SIG-M5 treated with dmso at 0.1 percent for 504 hours (cell line): Measurements from ENCODE around the gene CLDN14.

ENCODE experiments used
- DNase-seq: peaks from one replicate; lab custom pipeline; 2025; ENCODE audit not compliant: unreplicated experiment; lab: John Stamatoyannopoulos, UW

The CLDN14 gene

DNA sequence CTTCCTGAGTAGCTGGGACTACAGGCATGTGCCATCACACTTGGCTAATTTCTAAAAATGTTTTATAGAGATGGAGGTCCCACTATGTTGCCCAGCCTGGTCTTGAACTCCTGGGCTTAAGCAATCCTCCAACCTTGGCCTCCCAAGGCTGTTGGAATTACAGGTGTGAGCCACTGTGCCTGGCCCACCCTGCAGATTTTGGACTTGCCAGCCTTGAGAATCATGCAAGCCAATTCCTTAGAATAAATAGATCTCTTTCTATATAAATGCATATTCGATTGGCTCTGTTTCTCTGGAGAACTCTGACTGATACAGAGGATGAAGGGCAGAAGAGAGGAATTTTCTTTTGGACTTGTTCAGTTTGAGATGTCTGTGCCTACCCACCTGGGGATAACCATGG lies 6.7 kb downstream of the CLDN14 start:
- DNase-seq: no peak

DNA sequence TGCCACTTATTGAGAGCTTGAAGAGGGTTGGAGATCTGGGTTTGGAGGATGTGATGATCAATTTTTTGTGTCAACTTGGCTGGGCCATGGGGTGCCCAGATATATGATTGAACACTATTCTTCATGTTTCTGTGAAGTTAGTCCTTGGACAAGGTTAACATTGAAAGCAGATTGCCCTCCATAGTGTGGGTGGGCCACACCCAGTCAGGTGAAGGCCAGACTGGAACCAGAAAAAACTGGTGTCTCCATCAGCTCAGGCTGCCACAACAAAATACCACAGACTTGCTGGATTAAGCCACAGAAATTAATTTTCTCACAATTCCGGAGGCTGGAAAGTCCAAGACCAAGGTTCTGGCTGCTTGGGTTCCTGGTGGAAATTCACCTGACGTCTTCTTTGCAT lies 7.5 kb downstream of the CLDN14 start:
- DNase-seq: no peak

DNA sequence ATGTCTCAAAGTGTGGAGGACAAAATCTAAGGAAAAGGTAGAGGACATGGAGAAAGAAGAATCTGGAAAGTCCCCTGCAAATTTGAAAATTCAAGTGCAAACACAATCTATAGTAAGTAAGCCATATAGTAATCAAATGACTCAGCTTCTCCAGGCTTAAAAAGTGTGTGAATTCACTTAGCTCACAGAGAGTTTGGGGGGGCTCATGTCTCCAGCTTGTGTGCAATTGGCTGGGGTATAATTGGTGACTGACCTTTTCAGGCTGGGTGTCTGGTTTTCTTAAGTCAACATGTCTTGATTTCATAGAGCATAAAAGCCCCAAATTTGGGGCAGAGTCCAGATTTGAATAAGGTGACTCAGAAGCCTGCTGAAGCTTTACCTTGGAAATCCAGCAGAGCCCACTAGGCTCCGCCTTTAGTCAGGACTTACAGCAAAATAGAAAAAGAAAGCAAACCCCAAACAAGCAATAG lies 8.6 kb downstream of the CLDN14 start:
- no peak for DNase-seq

DNA sequence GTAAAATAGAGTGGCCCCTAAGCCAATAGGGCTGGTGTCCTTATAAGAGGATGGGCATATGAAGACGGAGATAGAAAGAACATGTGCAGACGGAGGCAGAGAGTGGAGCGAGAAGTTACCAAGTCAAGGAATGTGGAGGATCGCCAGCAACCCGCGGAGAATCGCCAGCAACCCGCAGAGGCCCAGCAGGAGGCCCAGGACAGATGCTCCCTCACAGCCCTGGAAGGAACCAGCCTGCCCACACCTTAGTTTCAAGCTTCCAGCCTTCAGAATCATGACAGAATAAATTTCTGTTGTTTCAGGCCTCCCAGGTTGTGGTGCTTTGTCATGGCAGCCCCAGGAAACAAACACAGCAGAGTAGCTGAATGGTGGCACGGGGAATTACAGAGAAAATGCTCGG lies 9.6 kb downstream of the CLDN14 start:
- DNase-seq: no peak

DNA sequence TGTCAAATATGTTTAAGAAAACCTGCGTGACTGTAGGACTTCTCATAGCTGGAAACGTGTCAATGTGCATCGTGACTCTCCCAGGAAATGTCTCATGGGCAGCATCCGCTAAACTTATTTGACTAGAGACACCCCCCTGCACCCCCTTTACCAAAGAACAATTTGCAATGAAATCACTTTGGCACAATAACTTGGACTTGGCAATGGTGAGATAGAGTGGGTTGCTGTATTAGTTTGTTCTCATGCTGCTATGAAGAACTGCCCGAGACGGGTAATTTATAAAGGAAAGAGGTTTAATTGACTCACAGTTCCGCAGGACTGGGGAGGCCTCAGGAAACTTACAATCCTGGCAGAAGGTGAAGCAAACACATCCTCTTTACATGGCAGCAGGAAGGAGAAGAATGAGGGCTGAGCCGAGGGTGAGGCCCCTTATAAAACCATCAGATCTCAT lies 13.8 kb downstream of the CLDN14 start:
- DNase-seq: no peak

DNA sequence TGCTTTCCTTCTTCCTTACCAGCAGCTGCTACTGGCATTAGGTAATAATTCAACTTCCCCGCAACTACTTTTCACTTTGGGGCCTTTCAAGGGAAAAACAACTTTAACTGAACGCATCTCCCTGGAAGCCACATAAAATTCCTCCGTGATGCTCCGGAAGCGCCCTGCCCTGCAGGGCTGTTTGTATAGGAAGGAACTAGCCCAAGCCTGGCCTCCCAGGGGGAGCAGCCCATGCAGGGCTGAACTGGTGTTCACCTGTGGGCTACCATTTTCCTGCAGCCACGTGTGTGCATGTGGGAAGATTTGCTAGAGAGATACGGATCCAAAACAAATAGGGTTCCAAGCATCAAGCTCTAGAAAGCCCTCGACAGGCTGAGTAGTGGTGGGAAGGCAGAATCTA lies 14.4 kb downstream of the CLDN14 start:
- DNase-seq: no peak

DNA sequence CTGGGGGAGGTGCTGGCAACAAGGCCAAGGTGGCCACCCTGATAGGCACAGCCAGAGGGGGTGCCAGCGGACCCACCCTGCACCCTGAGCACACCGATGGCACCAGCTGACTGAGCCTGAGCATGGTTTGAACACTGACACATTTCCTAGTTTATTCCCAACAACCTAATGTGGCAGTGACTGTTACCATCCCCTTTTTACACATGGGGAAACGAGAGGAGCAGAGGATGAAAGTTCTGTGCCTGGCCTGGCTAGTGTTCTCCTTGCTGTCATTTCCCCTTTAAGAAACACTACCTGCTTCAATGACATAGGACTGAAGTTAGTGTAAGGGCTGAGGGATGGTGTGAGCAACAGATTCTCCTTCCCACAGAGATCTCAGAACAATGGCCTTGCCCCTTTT lies 15.3 kb downstream of the CLDN14 start:
- no peak for DNase-seq

DNA sequence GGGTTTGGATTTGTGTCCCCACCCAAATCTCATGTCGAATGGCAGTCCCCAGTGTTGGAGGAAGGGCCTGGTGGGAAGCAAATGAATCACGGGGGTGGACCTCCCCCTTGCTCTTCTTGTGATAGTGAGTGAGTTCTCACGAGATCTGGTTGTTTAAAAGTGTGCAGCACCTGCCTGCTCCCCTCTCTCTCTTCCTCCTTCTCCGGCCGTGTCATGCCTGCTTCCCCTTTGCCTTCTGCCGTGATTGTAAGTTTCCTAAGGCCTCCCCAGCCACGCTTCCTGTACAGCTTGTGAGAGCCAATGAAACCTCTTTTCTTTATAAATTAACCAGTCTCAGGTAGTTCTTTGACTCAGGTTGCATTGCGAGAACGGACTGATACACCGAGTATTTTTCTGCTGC lies 15.9 kb downstream of the CLDN14 start:
- DNase-seq: no peak

DNA sequence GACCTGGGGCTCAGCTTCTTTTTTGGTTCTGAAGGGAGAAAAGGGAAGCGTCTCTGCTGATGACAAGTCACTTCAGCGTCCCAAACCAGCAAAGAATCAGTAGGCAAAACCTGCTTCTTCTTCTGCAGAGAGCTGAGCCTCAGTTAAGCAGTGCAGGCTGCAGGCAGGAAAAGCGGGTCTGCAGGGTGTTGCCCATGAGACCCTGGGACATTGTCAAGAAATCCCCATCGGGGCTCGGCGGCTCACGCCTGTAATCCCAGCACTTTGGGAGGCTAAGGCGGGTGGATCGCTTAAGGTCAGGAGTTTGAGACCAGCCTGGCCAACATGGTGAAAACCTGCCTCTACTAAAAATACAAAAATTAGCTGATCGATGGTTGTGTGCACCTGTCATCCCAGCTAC lies 16.7 kb downstream of the CLDN14 start:
- DNase-seq: no peak

DNA sequence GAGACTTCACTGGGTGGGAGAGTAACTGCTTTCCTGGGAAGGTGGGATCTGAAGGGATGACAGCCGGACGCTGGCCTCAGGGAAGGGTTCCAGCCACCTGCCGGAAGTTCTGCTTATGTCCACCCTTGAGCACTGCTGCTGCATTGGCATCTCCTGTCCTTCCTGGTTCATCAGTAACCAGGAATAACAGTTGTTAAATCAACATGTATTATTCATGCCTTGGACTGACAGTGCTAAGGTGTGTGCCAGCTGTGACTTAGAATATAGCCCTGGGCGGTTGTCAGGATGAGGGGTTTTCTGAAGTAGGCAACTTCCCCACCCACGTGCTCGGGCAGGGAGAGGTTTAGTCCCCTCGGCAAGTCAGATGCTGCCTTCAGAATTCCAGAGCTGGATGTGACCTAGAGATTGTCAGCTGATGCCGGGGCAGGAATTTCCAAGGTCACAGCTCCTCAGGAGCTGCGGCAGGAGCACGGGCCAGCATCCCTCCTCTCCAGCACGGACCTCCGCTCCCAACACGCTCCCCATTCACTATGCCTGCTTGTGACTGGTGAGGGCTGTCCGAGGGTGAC lies 17.9 kb downstream of the CLDN14 start:
- no peak for DNase-seq

DNA sequence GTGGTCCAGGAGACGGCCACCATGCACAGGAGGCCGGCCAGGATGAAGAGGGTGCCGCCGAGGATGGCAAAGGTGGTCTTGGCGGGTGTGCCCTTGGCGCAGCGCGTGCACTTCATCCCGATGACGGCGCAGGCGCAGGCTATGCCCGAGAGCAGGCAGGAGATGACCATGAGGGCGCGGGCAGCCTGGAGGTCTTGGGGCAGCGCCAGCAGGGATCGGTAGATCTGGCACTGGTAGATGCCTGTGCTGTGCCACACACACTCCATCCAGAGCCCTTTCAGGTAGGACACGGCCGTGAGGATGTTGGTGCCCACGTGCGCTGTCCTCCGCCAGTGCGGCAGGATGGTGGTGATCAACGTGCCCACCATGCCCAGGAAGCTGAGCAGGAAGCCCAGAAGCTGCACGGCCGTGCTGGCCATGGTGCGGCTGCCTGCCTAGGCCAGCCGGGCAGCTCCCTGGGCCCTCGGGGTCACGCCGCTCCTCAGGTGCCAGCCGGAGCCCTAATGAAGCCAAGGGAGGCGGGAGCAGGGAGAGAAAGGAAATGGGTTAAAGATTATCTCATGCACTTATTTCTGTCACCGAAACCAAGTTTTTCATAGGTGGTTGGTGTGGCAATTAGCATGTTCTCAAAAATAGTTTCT lies 18.5 kb downstream of the CLDN14 start:
- DNase-seq: no peak

DNA sequence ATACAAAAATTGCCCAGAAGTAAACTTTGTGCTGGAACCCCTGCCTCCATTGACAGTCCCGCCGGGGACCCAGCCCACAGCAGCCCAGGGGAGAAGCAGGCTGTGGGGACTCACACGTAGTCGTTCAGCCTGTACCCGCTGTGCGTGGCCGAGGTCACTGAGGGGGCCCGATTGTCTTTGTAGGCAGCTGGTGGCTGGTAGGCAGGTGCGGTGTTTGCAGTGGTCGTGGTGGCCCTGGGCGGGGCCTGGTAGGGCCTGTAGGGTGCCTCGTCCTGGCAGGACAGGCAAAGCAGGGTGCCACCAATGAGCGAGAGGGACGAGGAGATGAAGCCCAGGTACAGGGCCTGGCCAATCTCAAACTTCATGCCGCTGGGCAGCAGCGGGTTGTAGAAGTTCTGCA lies 19.1 kb downstream of the CLDN14 start:
- no peak for DNase-seq

DNA sequence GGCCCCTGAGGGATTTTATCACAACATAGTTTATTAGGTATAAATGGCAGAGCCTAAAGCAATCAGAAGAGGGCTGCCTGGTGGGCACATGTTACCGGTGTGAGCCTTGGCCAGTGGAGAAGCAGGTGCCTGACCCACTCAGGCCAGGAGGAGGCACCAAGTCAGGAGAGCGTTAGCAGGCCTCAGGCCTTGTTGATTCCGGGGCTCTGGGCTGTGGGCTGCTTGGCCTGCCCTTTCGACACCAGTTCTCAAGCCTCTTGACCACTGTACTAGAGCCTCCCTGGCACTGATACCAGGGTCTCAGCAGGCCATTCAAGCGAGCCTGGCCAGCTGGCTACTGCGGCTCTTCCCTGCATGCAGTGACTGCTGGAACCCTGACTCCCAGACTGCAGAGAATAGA lies 20.8 kb downstream of the CLDN14 start:
- DNase-seq: no peak

DNA sequence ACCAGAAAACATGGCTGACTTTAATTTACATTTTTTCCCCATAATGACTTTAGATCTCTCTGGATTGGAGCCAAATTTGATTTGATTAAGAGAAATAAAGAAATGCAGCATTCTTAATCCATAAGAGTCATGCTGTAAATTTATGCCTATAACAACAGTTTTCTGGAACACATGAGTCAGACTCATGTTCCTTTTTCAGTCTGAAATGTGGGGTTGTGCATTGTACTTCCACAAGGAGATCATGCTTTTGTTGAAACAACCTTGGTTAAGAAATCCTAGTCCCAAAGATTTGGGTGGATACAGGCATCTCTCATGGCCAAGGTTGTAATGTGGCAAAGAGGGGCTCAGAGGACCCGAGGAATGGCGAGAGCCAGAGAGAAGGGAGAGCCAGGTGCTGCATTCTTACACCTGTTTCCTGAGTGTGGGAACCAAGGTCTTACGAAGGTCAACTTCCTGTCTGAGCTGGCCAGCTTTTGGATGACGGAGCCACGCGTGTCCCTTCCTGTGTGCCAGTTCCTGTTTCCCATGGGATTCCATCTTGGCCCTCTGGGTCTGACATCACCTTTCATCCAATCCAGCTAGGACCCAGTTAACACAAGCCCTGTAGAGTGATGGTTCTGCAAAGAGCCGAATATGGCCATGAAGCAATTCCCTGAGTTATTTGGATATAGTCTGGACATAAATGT lies 23.1 kb downstream of the CLDN14 start:
- no peak for DNase-seq

DNA sequence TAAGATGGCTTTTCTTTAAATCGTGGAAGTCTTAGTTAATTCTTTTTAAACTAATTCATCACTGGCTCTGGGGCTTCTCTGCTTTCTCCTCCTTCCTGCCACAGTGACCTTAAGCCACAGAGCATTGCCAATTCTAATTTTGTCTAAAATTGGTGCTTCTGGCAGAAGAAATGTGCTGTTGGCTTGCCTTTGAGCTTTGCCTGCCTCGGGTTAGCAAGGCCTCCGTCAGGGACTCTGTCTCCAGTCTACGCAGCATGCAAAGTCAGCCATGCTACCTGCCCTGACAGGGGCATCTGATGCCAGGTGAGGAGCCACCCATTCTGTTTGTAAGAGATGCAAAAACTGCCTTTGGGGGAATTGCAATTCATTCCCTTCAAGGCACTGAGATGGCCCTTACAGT lies 25.2 kb downstream of the CLDN14 start:
- no peak for DNase-seq

DNA sequence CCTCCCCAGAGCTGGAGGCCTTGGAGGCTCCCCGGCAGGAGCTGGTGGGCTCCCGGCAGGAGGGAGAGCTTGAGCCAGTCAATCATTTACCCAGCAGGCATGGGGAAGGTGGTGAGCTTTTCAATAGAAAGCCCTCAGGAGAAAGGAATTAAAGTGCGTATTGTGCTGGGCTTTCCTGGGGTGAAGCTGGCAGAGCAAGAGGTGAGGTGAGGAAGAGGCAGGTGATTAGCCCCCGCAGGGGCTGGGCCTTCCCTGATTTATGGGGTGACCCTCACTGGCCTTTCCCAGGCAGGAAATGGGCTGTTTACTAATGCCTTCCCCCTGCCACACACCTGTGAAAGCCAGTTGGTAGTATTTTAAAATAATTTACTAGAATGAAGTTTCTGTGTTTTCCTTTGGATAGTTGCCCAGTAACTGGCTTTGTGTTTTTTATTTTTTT lies 25.8 kb downstream of the CLDN14 start:
- DNase-seq: no peak

DNA sequence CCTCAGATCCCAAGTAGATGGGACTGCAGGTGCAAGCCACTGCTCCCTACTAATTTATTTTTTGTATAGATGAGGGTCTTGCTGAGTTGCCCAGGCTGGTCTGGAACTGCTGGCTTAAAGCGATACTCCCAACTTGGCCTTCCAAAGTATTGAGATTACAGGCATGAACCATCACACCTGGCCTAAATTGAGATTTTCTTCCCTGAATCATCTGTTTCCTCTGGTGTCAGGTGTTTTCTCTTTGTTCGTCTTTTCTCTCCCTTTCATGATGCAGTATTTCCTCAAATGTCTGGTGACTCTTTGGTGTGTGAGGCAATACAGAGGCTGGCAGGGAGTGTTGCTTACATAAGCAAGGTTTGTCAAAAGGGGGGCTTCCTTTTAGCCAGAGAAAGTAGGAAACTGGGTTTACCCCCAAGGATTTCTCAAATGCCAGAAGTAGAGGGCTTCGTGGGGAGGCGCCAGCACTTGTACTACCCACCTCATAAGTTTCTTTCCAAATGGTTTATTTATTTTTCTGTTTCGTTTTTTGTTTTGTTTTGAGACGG lies 27.6 kb downstream of the CLDN14 start:
- no peak for DNase-seq

DNA sequence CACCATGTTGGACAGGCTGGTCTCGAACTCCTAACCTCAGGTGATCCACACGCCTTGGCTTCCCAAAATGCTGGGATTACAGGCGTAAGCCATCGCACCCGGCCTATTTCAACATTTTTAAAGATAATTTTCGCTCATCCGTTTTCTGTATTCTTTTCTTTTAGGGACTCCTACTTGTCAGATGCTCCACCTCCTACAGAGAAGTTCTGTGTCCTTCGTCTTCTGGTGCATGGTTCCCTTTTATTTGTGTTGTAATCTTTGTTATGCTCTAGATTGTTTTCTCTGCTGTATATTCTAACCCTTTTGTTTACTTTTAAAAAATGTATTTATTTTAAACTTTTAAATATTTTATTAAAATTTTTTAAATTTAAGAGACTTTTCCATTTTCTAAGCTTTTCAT lies 28.4 kb downstream of the CLDN14 start:
- DNase-seq: no peak

DNA sequence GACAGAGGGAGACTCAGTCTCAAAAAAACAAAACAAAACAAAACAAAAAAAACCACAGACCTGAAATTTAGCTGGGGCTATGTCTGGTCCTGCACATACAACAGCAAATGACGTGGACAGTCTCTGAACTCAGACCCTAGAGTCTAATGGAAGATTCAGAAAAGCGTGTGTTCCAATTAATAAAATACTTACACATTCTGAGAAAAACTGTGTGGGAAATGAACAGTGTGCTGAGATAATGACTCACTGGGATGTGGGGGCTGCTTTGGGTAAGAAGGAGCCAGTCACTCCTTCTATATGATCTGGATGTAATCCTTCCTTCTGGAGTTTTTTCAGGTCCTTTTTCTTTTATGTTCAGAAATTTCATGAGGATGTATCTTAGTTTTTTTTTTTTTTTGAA lies 29.4 kb downstream of the CLDN14 start:
- DNase-seq: no peak

DNA sequence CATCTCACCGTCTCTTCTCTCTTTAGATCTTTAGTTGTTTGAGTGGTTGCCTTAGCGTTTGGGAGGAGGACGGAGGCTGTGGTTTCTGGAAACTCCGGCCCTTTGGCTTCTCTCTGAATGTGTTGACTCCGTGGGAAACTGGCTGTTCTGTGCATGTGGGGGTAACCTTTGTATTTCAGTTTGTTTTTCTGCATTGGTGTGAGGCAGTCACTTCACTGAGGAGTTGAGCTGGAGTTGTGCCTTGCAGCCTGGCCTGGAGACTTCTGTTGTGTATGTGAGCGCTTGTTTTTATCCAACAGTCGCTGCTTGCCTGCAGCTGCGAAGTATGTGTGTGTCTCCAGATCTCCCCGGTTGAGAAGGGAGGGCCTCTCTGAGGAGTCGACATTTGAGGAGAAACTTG lies 33.6 kb downstream of the CLDN14 start:
- DNase-seq: no peak

DNA sequence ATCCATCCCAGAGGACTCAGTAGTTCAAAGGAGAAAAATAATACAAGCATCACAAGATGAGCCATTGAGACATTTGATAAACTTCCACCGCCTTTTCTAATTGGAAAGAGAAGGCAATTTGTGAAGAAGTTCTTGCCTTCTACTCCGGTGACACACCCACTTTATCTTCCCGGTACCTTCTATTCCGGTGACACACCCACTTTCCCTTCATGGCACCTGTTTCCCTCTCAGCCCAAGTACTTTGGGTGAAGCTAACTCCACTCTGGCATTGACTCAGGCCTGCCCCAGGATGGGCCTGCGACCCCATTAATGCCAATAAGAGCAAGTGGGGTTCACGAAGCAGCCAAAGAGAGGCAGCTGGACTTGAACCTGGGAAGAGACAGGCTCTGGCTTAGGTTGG lies 38.2 kb downstream of the CLDN14 start:
- DNase-seq: no peak

DNA sequence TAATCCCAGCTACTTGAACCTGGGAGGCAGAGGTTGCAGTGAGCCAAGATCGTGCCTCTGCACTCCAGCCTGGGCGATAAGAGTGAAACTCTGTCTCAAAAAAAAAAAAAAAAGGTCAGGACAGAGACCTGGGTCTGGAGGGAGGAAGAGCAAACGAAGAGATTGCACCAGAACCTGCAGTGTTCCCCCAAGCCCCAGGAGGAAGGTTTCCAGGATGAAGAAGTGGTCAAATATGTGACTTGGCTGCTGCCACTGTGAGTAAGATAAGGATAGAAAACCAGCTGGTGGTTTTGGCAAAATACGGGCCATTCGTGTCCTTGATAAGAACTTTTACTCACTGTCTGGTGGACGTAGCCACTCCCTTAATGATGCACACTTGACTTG lies 42.2 kb downstream of the CLDN14 start:
- peak; percentile 48 for DNase-seq
